ENCODE results near the gene NCAPG. TPM values are rescaled to one million over a fixed set of nuclear protein-coding genes. Genes with fewer than 3 reads are reported as not detected.
"Not testable (repeated sequence)": the region's sequence is repeated elsewhere in the genome, so short reads cannot be mapped to it uniquely, and the experiment has no call there.

Gene NCAPG
- total RNA-seq, 1 donor from 2014 or later, result 31.1 TPM

DNA sequence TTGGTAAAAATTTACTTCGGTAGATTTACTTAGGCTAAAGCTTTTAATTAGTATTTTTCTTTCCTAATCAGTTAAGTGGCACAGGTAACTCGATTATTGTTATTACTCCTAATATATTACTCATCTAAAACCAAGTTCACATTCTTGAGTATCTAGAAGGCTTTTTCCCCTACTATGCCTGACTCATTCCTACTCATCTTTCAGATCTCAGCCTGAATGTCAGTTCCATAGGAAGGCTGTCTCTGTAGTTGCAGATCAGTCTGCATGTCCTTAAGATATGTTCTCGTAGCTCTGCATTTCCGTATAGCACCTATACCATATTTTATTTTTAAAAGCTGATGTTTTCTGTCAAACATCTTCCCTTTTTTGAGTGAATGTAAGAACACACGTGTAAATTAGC is 23.5 kb upstream of the NCAPG start:
- DNase-seq (ENCODE audit: low read depth, low spot score), result no peak

DNA sequence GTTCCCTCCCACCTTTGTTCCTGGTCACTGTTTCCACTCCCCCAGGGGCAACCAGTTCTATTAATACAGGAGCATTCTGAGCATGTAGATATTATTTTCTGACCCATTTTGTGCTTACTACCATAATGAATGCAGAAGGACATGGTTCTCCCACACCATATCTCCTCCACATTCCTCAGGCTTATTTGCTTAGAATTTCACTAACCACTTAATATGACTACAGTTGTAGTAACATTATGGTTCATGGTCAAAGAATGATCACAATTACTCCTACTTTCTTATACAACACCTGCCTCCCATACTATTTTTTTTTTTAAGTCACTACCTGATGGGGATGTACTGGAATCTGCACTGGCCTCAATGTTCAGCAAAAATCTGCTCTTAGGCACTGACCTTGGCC is 21.8 kb upstream of the NCAPG start:
- DNase-seq (ENCODE audit: low read depth, low spot score), result no peak

DNA sequence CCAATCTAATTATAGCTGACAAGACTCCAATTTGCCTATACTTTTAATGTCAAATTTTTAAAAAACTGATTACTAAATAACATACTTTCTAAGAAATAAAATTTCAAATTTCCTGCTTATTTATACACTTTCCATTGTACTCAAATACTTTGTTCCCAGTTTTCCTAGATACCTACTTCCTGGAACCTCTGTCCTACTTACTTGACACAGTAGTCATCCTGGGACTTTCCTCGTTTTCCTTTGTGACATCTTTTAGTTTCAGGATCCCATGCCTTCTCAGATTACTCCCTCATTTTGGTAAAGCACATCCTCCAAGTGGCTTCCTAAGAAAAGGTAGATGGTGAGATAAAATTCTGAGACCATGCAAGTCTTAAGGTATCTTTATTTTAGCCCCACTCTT is 16.0 kb upstream of the NCAPG start:
- DNase-seq (ENCODE audit: low read depth, low spot score), result no peak

DNA sequence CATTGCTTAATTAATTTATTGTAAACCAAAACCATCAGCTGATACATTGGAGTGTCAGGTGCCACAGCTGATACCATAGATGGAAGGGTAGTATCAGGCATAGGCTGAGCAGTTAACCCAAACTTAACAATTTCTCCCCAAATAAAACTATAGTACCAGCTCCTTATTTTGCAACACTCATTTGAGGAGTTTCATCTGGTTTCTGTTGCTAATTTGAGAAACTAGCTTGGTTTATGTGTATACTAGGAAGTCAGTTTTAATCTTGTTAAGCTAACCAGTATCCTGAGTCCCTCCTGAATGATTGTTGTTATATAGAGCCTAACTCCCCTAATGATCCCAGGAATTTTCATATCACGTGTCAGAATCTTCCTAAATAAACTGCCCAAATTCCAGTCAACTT is 13.0 kb upstream of the NCAPG start:
- DNase-seq (ENCODE audit: low read depth, low spot score), result no peak

DNA sequence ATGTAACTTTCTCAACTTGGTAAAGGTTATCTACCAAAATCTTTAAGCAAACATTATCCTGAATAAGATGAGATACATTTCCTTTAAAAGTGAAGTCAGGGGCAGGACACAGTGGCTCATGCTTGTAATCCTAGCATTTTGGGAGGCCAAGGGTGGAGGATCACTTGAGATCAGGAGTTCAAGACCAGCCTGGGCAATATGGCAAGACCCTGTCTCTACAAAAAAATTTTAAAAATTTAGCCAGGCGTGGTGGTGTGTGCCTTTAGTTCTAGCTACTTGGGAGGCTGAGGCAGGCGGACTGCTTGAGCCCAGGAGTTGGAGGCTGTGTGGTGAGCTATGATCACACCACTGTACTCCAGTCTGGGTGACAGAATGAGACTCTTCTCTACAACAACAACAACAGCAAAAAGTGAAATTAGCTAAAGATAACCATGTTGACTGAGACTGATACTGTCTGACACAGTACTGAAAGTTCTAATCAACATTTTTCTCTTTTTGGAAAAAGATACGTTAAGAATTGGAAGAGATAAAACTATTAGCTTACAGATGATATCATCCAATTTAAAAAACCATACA is 5.1 kb upstream of the NCAPG start:
- DNase-seq (ENCODE audit: low read depth, low spot score), result no peak

DNA sequence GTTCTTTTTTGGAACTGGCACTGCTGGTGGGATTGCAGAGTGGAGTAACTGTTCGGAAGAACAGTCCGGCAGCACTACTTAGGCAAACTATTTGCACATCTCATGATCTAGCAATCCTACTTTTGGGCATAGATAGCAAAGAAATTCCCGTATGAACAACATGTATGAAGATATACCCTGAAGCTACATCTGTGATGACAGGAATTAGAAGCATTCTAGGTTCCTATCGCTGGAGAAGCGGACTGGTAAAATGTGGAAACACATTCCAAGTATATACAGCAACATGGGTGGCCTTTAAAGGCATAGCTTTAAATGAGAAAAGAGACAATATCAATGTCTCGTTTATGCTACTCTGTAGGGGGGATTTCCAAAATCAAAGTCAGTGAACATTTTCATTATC is 3.3 kb upstream of the NCAPG start:
- DNase-seq (ENCODE audit: low read depth, low spot score), result no peak

DNA sequence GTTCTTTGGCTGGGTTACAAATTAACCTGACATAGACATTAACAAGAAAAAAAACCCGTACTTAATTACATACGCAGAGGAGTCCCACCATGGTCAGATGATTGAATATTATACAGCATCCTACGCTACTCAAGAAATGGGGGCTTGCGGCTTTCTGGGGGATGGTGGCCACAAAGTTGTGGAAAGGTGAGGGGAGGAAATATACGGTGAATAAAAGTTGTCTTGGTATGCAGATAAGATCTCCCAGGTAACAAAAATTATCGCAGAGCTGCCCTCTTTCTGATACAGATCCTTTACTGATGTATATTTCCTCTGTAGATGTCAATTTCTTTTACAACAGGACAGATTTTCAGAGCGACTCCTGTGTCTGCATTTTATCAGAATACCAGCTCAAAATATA is 1.1 kb upstream of the NCAPG start:
- no peak for DNase-seq (ENCODE audit: low read depth, low spot score)

DNA sequence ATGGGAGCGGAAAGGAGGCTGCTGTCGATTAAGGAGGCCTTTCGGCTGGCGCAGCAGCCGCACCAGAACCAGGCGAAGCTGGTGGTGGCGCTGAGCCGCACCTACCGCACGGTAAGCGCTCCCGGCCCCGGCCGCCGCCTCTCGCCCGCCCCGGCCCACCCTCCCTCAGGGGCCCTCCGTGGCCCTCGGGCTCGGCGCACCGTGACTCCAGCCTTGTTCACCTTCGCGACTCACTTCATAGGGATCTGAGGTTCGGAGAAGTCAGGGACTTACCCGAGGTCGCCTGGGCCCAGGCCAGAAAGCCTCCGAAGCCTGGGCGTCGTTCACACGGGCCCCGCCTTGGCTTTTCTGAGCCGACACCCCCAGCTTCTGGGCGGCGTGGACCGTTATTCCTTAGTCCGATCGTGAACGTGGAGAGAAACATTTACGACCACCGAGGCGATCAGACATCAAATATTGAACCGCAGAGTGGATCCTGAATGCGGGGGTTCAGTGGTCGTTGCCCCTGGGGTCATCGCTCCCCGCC is 362 bp downstream of the NCAPG start:
- no peak for DNase-seq (ENCODE audit: low read depth, low spot score)

DNA sequence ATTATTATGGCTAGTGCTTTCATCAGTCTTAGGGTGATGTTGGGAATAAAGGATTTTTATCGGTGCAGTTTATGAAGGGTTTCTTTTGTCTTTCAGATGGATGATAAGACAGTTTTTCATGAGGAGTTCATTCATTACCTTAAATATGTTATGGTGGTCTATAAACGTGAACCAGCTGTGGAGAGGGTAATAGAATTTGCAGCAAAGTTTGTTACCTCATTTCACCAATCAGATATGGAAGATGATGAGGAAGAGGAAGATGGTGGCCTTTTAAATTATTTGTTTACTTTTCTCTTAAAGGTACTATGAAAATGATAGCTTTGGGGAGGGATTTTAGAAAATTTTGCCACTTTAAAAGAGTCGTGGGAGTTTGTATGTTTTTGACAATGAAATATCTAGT is 1.3 kb downstream of the NCAPG start:
- no peak for DNase-seq (ENCODE audit: low read depth, low spot score)

DNA sequence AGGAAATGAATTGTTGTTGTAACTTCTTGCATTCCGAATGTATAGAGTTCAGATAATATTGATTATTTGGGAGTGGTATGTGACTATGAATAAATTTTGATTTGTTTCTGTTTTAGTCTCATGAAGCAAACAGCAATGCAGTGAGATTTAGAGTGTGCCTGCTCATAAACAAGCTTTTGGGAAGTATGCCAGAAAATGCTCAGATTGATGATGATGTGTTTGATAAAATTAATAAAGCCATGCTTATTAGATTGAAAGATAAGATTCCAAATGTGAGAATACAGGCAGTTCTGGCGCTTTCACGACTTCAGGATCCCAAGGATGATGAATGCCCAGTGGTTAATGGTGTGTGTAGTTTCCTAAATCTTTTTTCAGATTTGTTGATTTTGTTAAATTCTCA is 2.0 kb downstream of the NCAPG start:
- DNase-seq (ENCODE audit: low read depth, low spot score), result no peak

DNA sequence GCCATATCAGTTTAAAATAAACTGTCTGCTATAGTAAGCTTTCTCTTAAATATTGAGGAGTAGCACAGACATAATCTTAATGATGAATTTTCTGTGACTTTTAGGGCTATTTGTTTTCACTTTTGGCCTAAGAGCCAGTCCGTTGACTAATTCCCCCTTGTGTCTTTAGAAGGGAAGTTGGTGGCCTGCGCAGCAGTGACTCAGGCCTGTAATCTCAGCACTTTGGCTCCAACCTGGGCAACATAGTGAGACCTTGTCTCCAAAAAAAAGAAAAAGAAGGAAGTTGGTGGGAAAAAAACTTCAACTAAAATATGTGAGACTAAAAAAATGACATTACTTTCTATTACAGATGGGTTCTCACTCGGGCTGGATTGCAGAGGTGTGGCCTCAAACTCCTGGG is 3.4 kb downstream of the NCAPG start:
- DNase-seq (ENCODE audit: low read depth, low spot score), result peak; percentile 44

DNA sequence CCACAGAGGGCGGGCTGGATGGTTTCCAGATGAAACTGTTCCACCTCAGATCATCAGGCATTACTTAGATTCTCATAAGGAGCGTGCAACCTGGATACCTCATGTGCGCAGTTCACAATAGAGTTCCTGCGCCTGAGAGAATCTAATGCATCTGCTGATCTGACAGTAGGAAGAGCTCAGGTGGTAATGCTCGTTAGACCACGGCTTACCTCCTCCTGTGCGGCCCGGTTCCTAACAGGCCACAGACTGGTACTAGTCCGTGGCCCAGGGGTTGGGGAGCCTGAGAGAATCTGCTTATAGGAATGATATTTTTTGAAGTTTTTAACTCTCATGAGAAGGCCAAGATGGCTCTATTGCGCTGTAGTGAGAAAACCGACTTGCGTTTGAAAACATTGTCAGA is 5.4 kb downstream of the NCAPG start:
- no peak for DNase-seq (ENCODE audit: low read depth, low spot score)

DNA sequence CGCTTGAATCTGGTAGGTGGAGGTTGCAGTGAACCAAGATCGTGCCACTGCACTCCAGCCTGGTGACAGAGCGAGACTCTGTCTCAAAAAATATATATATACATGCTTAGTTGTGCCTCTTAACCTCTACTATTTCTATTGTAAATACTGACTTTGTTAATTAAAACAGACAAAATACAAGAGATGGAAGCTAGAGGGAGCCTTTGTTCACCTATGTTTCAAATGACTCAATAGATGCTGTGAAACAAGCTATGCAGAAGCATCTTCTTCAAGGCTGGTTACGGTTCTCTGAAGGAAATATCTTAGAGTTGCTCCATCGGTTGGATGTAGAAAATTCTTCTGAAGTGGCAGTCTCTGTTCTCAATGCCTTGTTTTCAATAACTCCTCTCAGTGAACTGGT is 6.2 kb downstream of the NCAPG start:
- peak; percentile 22 for DNase-seq (ENCODE audit: low read depth, low spot score)

DNA sequence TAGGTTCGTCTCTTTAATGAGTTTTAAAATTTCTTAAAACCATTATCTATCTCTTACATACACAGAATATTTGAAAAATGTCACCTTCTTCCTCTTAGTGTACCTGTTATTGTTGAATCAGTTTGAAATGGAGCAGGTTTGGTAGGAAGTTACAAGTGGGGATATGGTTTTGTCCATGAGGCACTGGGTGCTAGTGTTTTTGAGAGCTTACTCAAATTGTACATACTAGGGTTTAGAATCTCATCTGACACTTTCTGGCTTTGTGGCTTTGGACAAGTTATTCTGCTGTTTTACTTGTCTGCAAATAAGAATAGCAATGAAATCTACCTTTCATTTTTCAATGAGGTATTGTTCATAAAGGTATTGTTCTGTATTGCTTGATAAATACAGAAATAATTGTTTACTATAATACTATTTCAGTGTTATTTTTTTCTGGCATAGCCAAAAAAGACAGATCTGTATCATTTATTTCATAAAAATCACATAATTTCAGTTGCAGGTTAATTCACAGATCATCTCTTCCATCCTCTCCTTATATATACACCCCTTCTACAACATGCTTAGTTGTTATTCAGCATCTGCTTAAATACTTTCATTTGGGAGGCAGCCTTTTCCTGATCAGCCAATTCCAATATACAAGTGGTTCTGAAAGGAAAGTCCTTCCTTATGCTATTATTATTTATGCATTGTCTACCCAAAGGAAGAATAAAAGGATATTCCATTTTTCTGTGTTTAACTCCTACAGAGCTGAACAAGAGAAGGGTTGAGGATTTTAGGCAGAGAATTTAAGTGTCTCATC is 13.3 kb downstream of the NCAPG start:
- DNase-seq (ENCODE audit: low read depth, low spot score), result no peak

DNA sequence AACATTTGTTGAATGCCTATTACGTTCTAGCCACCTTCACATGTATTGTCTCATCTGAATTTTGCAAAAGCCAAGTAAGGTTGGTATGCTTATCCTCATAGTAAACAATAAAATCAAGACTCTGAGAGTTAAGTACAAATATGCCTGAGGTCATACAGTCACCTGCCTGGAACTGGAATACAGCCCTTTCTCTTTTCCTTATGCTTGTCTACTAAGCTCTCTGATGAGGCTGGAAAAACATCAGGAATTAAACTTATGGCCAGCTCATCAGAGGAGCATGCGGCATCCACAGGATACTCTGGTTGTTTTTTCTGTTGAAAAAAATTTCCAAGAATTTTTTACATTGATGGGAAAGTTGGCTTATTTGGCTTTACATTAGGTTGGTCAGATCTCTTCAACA is 35.5 kb downstream of the NCAPG start:
- no peak for DNase-seq (ENCODE audit: low read depth, low spot score)

DNA sequence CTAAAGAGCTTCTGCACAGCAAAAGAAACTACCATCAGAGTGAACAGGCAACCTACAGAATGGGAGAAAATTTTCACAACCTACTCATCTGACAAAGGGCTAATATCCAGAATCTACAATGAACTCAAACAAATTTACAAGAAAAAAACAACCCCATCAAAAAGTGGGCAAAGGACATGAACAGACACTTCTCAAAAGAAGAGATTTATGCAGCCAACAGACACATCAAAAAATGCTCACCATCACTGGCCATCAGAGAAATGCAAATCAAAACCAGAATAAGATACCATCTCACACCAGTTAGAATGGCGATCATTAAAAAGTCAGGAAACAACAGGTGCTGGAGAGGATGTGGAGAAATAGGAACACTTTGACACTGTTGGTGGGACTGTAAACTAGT is 39.5 kb downstream of the NCAPG start:
- DNase-seq (ENCODE audit: low read depth, low spot score), result not testable (repeated sequence)

DNA sequence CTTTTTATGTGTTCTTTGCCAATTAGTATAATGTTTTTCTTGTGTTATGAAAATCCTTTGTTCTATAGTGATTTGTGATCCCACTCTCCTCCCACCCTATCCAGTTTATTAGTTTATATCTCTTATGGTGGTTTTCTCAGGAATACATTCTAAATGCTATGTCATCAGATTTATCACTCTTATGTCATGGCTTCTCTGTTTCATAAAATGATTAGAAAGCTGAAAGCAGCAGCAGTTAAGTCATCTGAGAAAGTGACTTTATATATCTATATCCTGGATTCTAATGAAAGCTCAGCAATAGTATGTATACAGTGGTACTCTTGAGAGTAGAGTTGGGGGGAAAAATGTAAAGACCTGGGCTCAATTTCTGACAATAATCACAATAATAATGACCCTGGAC is 41.2 kb downstream of the NCAPG start:
- no peak for DNase-seq (ENCODE audit: low read depth, low spot score)

DNA sequence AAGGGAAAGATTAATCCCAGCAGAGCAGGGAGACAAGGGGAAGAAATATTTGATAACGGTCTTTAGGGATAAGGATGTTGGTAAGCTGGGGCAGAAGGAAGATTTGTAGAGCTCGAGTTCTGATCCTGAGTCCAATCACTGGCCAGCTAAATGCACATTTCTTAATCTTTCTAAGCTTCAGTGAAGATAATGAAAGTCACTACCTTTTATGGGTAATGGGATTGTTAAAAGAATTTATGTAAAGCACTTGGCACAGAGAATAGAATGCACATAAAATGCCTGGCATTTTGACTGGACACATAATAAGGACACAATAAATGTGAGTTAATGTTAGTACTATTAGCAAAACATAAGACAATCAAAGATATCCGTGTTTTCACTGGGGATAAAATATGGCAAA is 43.3 kb downstream of the NCAPG start:
- DNase-seq (ENCODE audit: low read depth, low spot score), result no peak

DNA sequence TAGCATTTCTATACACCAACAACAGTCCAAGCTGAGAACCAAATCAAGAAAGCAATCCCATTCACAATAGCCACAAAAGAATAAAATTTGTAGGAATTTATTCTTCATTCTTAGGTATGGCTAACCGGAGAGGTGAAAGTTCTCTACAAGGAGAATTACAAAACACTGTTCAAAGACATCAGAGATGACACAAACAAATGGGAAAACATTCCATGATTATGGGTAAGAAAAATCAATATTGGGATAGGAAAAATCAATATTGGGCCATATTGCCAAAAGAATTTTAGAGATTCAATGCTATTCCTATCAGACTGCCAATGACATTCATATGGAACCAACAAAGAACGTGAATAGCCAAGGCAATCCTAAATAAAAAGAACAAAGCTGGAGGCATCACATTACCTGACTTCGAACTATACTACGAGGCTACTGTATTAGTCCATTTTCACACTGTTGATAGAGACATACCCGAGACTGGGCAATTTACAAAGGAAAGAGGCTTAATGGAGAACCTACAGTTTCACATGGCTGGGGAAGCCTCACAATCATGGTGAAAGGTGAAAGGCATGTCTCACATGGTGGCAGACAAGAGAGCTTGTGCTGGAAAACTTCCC is 49.1 kb downstream of the NCAPG start:
- DNase-seq (ENCODE audit: low read depth, low spot score), result no peak

DNA sequence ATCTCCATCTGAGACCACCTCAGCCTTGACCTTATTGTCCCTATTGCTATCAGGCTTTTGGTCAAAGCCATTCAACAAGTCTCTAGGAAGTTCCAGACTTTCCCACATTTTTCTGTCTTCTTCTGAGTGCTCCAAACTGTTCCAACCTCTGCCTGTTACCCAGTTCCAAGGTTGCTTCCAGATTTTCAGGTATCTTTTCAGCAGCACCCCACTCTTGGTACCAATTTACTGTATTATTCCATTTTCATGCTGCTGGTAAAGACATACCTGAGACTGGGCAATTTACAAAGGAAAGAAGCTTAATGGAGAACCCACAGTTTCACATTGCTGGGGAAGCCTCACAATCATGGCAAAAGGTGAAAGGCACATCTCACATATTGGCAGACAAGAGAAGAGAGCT is 51.1 kb downstream of the NCAPG start:
- not testable (repeated sequence) for DNase-seq (ENCODE audit: low read depth, low spot score)

DNA sequence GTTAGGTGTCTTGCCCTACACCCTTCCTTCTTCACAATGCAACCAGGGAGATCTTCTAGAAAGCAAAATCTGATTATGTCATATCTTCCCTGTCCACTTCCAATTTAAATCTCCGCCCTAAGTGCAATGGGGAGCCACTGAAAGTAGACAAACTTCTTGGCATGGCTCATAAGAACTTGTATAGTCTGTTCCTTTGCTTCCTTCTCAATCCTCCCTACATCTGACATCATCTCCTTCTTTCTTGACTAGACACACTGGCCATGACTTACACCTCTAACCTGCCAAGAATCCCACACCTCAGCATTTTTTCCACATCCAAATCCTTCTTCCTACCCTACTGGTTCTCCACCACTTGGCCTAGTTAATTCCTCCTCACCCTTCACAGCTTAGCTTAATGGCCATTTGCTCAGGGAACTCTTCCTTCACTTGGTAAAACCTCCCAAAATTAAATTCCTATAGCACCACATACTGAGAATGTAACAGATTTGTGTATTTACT is 55.1 kb downstream of the NCAPG start:
- no peak for DNase-seq (ENCODE audit: low read depth, low spot score)

DNA sequence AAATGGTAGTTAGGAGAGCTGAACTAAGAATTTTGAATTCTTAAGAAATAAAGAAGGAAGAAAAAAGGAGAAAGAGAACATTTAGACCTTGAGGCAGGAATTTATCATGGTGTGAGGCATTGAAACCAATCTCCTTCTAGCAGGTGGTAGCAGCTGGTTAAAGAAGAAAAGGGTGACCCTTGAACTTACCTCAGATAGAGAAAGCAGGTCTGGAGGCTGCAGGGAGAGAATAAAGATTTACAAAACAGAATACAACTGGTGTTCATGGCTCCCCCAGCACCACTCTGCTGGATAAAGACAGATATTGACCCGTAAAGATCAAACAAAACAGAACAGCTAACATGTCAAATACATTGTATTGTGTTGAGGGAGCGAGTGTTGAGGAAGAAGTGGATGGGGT is 56.0 kb downstream of the NCAPG start:
- no peak for DNase-seq (ENCODE audit: low read depth, low spot score)

DNA sequence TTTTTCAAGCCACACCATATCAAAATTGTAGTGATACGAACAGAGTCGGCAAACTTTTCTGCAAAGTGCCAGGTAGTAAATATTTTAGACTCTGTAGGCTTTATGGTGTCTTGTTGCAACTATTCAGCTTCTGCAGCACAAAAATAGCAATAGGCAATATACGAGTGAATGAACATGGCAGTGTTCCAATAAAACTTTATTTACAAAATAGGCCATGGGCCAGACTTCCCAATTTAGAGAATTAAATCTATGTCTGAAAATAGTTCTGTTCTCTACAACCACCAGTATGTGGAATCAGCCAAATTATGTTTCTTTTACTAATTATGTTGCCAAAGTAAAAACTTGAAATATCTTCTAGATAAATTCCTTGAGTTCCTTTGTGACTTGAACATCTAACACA is 56.5 kb downstream of the NCAPG start:
- no peak for DNase-seq (ENCODE audit: low read depth, low spot score)

All from pulmonary artery endothelial cell (primary cell).